Brain microvascular endothelial cell (primary cell): ENCODE measurements around the gene STRAP.

Source experiments
- DNase-seq: peaks from one replicate; pipeline ENCODE4 v3.0.0-alpha.2; 2020
- H3K27ac ChIP-seq: fragments of 250-450 bp; sonication (Bioruptor Pico); 2 replicates; pipeline ENCODE4 v1.5.1; 2020; ENCODE audit warnings: mild to moderate bottlenecking, moderate library complexity
- H3K27me3 ChIP-seq: fragments of 250-450 bp; sonication (Bioruptor Pico); replicated peaks from 2 replicates; pipeline ENCODE4 v1.5.1; 2020; ENCODE audit warnings: mild to moderate bottlenecking
- H3K36me3 ChIP-seq: fragments of 250-450 bp; sonication (Bioruptor Pico); replicated peaks from 2 replicates; pipeline ENCODE4 v1.5.1; 2020; ENCODE audit warnings: mild to moderate bottlenecking
- H3K4me3 ChIP-seq: 2 replicates; pipeline ENCODE4 v1.5.1; 2011; ENCODE audit warnings: low read depth, mild to moderate bottlenecking, control low read depth, low read length, moderate library complexity
- in situ Hi-C: cut with HindIII; loops from 2 replicates; pipeline ENCODE4 v1.10.0; 2017; ENCODE audit warnings: low sequenced_read_pairs, low pct_ligation_motif_present
- TF ChIP-seq, protein P1 (sequence below): IDR thresholded peaks from 2 replicates; pipeline ENCODE4 v1.5.1; 2011; ENCODE audit warnings: low read depth, mild to moderate bottlenecking, moderate library complexity, low read length, control low read depth, inconsistent platforms; ENCODE audit errors: missing control alignments

STRAP gene

DNA sequence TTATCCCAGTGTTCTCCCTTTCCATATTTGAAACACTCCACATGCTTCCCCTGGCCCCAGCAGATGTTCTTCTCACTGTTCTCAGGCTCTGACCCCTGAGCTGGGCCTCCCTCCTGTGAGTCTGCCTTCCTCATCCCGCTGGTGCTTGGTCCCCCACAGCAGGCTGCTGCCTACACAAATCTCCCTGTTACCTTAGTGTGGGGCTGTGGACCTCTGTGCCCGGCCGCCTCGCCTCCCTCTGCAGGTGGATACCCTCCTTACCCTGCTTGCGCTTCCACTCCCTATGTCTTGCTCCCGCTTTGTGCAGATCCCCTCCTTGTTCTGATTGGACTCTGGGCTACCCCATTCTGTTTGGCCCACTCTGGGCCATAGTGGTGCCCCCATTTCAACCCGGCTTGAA lies 35.9 kb downstream of the STRAP start:
- in situ Hi-C loops, result no loop called here
- DNase-seq, result no peak
- H3K27ac ChIP-seq, result no peak overlapping the region
- H3K27me3 ChIP-seq, result no peaks in the 10 kb centered on the region
- H3K4me3 ChIP-seq, result no peak overlapping the region
- TF ChIP-seq, protein P1, sequence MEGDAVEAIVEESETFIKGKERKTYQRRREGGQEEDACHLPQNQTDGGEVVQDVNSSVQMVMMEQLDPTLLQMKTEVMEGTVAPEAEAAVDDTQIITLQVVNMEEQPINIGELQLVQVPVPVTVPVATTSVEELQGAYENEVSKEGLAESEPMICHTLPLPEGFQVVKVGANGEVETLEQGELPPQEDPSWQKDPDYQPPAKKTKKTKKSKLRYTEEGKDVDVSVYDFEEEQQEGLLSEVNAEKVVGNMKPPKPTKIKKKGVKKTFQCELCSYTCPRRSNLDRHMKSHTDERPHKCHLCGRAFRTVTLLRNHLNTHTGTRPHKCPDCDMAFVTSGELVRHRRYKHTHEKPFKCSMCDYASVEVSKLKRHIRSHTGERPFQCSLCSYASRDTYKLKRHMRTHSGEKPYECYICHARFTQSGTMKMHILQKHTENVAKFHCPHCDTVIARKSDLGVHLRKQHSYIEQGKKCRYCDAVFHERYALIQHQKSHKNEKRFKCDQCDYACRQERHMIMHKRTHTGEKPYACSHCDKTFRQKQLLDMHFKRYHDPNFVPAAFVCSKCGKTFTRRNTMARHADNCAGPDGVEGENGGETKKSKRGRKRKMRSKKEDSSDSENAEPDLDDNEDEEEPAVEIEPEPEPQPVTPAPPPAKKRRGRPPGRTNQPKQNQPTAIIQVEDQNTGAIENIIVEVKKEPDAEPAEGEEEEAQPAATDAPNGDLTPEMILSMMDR, result no peak
- H3K36me3 ChIP-seq, result no peaks in the 10 kb centered on the region

DNA sequence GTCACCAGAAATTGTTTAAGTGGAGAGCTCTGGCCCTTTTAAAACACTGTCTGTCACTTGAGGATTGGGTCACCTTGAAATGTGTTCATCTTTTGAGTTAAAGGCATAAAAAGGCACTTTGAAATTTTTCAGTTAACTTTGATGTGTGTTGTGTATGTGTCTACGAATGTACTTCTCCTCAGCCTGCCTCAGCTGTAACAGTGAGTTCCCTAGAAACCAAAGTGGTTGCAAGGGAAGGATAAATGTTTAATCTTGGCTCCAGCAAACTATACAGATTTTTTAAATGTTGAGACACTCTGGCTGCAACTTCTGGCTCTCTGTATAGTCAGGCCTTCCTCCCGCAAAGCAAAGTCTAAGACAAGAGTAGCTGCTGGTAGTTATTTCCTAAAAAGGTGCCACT lies 37.2 kb downstream of the STRAP start:
- DNase-seq, result no peak
- Histone ChIP-seq H3K27ac (no peak overlapping the region), H3K4me3 (no peak overlapping the region), H3K27me3 (no peaks in the 10 kb centered on the region), H3K36me3 (no peaks in the 10 kb centered on the region)
- TF ChIP-seq, protein P1, result no peak
- in situ Hi-C loops, result no loop called here

GRCh38 chr12:15924956-15925355 lies 42.8 kb downstream of the STRAP start:
- no peaks in the 10 kb centered on the region for H3K27me3 ChIP-seq
- H3K4me3 ChIP-seq, result no peak overlapping the region
- DNase-seq, result no peak
- TF ChIP-seq, protein P1, result no peak
- H3K27ac ChIP-seq, result no peak overlapping the region
- in situ Hi-C loops, result no loop called here
- no peaks in the 10 kb centered on the region for H3K36me3 ChIP-seq

DNA sequence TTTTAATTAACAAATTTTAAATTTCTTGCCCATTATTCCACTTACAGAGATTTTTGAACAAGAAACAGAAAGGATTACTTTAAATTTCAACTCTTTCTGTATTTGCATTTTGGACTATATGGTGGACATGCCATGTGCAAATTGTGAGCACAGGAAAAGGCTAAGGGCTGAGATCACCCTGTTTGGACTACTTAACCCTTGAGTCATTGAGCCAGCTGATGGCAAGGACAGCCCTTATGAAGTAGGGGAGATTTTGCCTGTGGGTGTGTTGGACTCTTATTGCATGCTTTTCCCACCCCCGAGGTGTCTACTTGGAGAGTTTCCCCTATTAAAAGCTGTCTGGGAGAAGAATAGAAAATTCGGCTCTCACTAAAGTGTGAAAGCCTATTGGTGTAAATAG lies 46.2 kb downstream of the STRAP start:
- DNase-seq, result peak; percentile 87
- H3K27ac ChIP-seq, result peak overlapping the region; percentile 73
- in situ Hi-C loops, result no loop called here
- TF ChIP-seq, protein P1, result no peak
- H3K36me3 ChIP-seq, result no peaks in the 10 kb centered on the region
- H3K4me3 ChIP-seq, result no peak overlapping the region
- no peaks in the 10 kb centered on the region for H3K27me3 ChIP-seq

- no peaks in the 10 kb centered on the region for H3K36me3 ChIP-seq
- no peak for DNase-seq
- in situ Hi-C loops, result no loop called here
- H3K4me3 ChIP-seq, result no peak overlapping the region
- H3K27me3 ChIP-seq, result no peaks in the 10 kb centered on the region
- peak overlapping the region; percentile 73 for H3K27ac ChIP-seq
- TF ChIP-seq, protein P1, result no peak
Measured at GRCh38 chr12:15928870-15929571, 46.8 kb downstream of the STRAP start.

GRCh38 chr12:15931590-15932053 lies 49.4 kb downstream of the STRAP start:
- no peak for DNase-seq
- Histone ChIP-seq H3K4me3 (no peak overlapping the region), H3K27me3 (no peaks in the 10 kb centered on the region), H3K36me3 (no peaks in the 10 kb centered on the region), H3K27ac (no peak overlapping the region)
- in situ Hi-C loops, result no loop called here
- TF ChIP-seq, protein P1, result peak; percentile 29
